NCI-H187 treated with DMSO at 0.1 percent for 48 hours (cell line): Measurements from ENCODE around the gene TRIM40.

Source experiments
- DNase-seq: peaks from one replicate; lab custom pipeline; 2025; lab: John Stamatoyannopoulos, UW

The TRIM40 gene, protein sequence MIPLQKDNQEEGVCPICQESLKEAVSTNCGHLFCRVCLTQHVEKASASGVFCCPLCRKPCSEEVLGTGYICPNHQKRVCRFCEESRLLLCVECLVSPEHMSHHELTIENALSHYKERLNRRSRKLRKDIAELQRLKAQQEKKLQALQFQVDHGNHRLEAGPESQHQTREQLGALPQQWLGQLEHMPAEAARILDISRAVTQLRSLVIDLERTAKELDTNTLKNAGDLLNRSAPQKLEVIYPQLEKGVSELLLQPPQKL

DNA sequence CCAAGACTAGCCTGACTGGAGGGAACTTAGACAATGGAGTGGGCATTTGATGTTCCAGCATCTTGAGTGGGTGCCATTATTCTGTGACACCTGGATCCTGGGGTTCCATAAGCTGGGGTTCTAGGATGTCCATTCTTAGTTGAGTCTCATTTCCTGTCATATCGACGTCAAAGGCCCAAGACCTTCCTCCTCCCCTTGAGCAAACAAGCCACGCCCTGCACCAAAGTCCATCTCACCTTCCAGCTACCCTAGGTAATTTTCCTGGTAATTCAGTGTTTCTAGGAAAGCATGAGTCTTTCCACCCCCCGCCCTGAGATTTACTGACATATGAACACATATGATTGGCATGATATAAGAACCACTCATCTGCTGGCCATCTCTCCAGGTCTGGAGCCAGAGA is at the start of gene TRIM40:
Gene TRIM40 (plus strand): TSS at position 384 of the 400 bp plus-strand sequence. CDS start 897 bp downstream, outside the sequence.
- no peak for DNase-seq

DNA sequence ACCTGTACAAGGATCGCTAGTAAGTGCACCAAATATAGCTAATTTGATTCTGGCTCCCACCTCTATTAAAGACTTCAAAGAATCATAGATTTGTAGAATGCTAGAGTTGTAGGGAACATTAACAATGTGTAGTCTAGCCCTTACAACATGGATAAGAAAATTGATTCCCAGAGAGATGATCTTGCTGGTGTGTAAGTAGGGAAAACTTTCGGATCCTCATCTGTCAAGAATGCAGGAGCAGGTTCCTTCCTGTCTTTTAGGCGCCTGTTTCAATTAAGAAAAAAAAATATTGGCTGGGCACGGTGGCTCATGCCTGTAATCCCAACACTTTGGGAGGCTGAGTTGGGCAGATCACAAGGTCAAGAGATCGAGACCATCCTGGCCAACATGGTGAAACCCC is 48.1 kb upstream of the TRIM40 start:
- no peak for DNase-seq

DNA sequence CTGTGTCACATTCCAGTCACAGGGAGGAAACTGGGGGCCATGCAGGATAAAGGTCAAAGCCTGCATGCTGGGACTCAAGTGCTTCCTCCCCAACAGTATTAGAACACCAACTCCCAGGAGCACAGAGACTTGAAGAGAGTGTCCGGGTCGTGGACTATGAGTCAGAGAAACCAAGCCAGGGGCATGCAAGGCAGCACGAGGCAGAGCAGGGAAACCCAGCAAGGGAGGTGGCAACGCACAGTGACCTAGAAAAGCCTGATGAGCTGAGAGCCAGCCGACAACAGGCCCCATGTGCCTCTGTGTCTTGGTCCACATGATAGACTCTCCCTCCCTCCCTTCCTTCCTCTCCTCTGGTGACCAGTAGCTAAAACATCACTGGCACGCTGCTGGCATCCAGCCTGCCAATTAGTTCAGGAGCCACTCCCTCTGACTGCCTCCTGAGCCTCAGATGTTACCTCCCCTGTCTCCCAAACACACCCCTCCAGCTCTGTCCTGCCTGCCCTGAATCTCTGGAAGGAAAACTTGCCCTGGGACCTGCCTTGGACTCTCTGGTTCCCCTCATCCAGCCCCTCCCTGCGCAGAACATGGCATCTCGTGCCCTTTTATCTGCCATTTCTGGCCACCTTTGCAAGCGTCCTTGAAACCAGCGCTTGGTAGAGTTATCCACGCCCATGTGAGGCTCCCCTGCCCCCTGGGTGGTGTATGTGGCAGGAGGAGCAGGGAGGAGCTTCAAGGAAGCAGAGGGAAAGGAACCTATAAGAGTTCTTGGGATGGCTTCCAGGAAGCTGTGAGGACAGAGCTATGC is 44.2 kb upstream of the TRIM40 start:
- no peak for DNase-seq

DNA sequence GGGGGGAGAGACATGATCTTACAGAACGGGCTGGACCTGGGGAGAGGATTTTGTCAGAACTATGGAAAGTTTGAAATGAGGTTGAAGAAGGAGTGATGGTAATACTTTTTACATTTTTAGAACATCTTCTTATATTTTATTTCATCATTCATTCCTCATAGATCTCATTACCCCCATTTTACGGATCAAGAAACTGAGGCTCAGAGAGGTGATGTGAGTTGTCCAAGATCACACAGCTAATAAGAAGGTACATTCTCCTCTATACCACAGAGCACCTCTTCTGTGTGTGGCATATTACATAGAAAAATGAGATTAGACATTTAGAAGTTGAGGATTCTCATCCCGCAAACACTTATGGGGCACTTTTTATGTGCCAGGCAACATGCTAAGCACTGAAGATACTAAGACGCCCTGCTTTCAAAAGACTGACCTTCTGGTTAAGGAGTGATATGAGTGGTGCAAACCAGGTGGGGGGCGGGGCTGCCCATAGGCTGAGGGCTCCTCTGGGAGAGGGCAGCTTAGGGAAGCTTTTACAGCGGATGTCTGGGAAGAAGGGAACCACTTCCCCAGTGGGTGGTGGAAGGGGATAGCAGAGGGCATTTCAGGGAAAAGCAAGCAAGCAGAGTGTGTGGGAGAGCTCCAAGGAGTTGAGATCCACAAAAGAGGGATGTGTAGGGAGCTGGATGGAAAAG is 42.9 kb upstream of the TRIM40 start:
- DNase-seq, result no peak

DNA sequence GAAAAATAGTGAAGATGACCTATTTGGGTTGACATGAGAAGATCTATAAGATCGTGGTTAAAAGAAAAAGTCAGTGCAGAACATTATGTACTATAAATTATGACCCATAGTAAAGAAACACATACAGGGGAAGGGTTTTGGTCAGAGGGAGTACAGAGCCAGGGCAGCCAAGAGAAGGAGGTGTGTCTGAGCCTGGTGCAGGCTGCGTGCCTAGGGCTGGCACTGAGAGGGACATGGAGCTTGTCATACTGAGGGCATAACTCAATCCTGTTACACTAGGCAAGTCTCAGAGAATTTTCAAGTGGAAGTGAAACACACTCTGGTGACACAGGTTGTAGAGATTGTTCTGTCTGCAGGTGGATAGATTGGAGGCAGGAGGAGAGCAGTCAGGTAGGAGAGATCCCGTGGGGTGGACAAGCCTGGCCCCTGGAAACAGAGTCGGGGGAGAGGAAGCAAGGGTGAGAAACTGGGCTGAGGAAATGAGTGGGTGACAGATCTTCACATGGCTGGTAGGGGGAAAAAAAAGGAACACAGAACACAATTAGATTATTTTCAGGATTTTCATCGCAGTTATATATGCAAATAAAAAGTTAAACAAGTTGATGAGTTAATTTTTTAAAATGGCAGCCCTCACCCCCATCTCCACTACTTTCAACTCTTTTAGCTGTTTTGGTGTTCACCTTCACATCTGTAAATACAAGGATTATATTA is 41.8 kb upstream of the TRIM40 start:
- DNase-seq, result no peak

DNA sequence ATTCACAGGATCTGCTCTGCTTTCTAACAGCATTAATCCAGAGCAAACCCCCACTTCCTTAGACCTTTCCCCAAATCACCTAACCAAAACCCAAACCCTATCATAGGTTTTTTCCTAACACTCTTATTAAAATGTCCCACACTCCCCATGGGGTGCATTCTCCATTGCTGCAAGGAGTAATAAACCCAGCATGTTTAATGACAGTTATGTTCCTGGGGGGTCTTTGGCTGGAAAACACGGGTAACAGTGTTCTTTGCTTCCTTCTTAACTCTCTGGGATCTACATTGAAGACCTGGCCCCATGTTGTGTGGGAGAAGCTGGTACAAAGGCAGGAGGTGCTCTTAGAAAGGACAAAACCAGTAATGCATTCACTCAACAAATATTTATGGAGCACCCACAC is 39.1 kb upstream of the TRIM40 start:
- no peak for DNase-seq

DNA sequence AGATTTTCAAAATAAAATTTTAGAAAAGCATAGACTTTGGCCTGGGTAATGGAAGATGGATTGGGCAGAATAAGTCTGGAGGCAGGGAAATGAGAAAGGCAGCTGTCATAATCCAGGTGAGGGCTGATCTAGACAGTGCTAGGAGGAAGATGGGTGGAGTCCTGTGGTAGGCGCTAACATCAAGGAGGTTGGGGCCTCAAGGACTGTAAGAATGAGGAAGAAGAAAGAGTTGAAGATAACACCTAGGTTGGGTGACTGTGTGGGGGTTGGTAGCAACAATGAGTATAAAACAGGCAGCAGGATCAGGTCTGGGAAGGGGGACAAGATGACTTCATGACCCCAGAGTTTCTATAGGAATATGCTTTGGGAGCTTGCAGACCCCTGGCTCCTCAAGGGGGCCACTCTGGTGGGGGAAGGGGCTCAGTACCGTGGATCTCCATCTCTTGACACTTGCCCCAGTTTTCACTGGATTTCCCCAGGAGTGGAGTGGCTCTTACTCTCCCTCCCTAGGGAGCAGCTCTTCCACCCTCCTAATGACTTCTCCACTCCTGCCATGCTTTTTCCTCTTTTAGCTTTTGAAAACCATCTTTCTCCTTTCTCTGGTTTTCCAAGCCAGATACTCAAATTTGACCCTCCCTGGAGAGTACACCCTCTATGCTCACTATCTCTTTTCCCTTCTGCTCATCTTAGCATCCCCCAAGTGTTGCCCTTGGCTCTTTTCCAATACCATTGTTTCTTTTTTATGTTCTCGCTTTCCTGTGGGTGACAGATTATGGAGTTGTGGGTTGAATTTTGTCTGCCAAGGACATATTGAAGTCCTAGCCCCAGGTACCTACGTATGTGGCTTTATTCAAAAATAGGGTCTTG is 37.8 kb upstream of the TRIM40 start:
- DNase-seq, result no peak

DNA sequence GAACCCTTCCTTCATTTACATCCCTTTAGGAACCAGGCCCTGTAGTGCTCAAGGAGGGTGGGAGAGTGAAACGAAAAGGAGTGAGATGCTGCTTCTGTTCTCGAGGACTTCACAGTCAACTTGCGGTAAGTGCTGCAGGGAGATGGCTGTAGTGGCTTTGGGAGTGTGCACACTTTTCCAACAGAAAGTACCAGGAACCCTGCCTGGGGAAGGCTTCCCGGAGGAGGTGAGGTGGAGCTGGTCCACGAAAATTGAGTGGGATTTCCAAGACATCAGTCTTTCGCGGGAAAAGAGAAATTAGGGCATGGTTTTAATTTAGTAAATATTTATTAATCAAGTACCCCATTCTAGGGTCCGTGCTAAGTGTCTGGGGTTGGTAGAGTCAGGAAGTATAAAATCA is 35.8 kb upstream of the TRIM40 start:
- no peak for DNase-seq

DNA sequence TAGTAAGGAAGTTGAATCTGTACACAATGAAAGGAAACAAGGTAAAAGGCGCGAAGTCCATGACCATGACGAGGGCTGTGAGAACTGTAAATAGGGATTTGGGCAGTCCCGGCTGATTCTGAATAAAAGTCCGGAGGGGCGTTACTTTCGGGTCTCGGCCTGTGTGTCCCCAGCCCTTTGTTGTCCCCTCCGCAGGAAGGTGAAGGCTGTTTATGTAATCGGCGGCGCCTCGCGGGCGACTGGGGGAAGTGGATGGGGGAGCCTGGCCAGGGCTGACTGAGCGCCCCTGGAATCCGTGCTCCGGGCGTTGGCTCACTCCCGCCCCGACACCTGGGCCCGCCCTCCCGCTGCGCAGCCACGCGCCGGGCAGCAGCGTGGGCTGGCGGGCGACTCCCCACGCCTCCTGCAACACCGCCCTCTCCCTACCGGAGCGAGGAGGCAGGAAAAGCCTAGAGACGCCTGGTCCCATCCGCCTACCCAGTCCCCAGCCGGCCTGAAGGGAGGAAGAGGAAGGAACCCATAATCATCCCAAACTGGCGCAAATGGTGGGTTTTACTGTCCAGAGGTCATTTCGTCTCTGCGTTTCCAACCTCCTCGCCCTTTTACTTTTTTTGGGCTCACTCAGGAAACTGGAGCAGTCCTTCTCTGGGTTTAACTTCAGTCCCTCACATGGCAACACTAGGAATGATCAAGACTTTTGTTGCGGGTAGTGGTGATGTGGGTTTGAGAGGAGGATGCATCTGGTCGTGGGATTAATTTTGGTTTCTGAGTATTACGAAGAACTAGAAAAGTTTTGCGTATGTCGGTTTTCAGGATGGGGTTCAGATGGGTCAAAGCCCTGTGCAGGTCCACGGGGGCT is 35.1 kb upstream of the TRIM40 start:
- no peak for DNase-seq

DNA sequence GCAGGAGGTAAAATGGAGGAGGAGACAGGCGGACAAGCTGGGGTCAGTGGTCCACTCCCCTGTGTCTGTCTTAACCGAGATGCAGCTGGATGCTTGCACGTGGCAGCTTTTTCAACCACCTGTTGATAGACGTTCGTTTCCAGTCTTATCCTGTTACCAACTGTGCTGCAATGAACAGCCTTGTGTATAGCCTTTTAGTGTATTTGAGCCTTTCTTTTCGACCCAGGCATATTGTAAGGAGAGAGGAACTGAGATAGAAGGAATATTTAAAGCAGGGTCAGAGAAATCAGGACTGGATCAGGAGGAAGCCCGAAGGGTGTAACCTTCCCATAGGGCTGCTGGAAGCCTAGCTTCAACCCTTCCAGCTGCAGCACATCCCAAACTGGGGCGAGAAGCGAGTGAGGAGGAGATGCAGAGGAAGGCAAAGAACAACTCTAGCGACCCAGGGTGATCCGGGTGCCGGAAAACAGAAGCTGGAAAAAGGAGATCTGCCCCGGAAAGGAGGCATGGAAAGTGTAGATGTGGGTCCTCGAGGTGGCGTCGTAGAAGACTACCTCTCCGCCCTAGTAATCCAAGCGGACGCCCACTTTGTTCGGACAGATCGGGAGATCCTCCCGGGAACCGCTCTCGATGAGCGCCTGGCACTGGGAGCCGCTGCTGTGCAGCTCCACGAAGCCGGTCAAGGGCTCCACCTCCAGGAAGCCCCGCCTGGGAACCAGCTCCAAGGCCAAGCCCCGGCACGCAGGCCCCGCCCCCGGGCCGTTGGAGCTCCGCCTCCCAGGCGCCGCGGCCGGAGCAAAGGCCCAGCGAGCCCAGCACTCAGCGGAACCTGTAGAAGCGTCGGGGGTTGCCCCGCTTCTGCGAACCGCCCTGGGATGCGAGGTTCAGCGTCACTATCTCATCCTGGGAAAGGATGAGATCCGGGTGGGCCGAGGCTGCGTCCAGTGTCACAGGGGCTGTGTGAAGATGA is 34.2 kb upstream of the TRIM40 start:
- DNase-seq, result no peak

DNA sequence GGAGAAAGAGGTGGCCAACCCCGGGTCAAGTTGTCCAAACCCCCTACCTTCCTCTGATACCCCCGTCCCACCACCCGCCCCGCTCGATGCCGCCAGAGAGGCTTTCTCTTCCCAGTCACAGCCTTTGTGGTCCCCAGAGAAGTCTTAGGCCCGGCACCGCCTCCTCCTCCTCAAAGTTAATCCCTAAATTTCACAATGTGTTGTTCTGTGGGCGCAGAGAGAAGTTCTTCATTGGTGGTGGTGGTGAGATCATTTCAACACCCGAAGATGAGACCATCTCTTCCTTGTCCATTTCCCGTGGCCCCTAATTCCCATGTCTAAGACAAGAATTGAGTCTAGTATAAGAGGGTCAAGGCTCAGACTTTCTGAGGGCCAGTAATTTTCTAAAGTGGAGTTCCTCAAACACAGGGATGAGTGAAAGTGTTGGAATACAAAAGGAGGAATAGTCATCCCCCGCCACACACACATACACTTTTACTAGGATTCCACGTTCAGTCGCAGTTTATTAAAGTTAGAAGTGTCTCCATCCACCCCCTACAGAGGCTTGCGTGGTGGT is 33.4 kb upstream of the TRIM40 start:
- no peak for DNase-seq

DNA sequence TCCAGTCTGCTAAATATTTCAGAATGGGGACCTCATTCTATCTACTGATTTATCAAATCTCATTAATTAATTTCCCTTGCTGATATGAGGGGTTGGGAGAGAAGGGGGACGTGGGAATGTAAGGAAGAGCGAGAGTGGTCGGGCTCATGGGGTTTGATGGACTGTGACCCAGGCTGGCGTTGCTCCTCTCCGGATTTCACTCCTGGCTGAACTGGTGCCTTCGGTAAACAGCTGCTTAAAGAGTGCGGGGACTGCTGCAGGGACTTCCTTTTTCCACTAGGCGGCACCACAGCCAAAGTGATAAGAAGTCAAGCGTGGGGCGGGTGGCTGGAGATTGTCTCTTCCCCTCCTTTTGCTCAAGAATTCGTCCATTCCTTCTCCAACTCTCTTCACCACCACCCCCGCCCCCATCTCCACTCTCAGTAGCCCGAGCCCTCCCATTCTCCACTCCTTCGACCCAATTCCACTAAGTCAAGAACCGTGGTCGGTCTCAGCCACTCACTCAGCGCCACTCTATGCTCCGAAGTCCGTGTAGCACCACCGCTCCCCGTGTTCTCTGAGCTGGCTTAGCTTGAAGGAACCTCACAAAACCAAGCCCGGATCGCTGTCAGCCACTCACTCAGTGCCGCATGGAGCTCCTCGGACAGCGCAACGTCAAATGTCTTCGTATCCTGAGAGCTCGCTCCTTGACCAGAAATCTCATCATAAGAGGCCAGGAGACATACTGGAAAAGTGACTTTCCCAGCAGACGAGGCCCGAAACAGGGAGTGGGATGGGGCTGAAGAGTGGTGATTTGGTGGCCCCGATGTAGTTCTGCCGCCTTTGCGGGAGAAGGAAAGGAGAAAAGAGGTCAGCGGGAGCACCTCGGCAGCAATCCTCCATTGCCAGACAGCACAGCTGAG is 32.7 kb upstream of the TRIM40 start:
- DNase-seq, result peak; percentile 16

DNA sequence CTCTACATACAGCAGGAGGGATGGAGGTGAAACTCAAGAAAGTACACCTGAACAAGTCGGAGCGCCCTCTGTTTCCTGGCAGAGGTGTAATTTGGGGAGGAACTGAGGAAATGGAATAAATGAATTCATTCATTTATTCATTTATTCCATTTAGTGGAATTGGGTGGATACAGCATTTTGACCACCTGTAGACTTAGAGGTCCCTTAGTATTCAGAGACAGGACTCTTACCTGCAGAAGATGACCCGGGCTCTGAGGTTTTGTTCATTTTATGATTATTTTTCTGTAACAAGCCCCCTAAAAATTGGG is 32.1 kb upstream of the TRIM40 start:
- no peak for DNase-seq

DNA sequence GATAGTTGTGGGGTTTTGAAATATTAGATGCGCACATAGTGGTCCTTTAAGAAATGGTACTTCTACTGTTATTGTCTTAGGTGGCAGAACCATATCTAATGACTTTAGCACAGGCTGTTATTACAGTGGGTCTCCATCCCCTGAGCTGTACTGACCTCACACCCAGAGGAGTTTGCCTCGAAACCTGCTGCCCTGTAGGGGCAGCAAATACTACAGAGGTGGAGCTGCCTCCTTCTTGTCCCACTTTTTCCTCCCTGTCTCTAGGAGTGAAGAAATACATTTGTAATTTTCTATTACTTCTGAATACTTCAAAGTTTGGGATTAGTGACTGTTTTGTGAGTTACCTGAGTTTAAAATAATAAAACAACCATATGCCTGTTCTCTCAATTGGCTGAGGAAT is 31.3 kb upstream of the TRIM40 start:
- no peak for DNase-seq

DNA sequence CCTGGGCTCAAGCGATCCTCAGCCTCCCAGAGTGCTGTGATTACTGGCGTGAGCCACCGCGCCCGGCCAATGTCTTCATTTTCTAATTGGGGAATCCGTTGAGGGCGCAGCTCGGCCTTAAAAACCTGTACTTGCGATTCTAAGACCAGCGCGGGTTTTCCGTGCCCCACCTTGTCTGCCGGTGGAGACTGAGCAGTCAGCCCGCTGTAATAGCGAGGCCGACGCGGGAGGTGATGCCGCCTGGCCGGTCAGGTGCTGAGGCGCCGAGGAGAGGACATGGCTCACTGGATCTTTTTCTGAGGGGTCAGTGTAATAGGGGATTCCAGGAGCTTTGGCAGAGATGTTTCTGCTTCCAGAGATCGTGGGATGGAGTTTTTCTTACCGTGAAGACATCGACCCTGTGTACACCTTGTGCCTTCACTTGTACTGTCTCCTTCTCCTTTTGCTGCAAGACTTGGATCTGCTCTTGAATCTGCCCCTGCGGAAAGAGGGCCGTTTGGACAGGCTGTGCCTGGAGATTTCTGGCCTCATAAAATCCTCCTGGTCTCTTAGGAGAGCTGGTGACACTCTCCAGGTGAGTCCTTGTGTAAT is 24.6 kb upstream of the TRIM40 start:
- no peak for DNase-seq

DNA sequence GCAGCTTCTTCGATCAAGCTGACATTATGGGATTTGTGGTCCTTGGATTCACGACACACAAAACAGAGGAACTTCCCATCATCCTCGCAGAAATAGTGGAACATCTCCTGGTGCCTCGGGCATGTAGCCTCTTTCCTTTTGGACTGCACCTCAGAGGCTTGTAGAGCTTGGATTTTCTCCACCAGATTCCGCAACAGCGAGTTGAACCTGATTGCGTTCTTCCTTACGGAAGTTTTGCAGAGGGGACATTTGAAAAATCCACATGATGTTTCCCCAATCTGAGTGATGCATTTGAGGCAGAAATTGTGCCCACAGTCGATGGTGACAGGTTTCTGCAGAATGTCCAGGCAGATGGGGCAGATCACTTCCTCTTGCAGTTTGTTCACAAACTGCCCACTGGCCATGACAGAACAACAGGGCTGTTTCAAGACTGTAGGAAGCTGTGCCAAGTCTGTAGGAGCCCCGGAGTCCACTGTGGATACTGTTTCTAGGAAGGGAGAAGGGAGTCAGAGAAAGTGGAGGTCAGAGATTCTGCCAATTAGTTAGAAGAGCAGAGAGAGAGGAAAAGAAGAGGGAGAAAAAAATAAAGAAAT is 23.4 kb upstream of the TRIM40 start:
- DNase-seq, result no peak
